CD8-positive, alpha-beta memory T cell (primary cell): Measurements from ENCODE around the gene IQSEC1. TPM values are rescaled to one million over a fixed set of nuclear protein-coding genes. Genes with fewer than 3 reads are reported as not detected.

Source experiments
- CTCF ChIA-PET: fragments of 350-600 bp; sonication (Branson Sonifier 250); formaldehyde crosslinking; loops from one replicate; lab custom pipeline; 2021; ENCODE audit warnings: antibody characterized with exemption; lab: Charles Lee
- POLR2A ChIA-PET: fragments of 350-600 bp; sonication (Branson Sonifier 250); formaldehyde crosslinking; loops from one replicate; lab custom pipeline; 2021; ENCODE audit warnings: antibody characterized with exemption; lab: Charles Lee
- DNase-seq, 5 donors: peaks; one replicate each; pipeline versions ENCODE4 v3.0.0 to v3.0.0-alpha.2; 2020 to 2022; ENCODE audit warnings: mixed read lengths in 1 of 5
- H3K27ac ChIP-seq: one replicate; pipeline ENCODE4 v1.7.0; 2013; ENCODE audit warnings: low read depth, mild to moderate bottlenecking, low read length, moderate library complexity
- H3K27me3 ChIP-seq: 2 replicates; pipeline ENCODE4 v1.7.0; 2013; ENCODE audit warnings: low read length, mild to moderate bottlenecking; ENCODE audit not compliant: insufficient read depth, poor library complexity, severe bottlenecking
- H3K36me3 ChIP-seq: 2 replicates; pipeline ENCODE4 v1.7.0; 2013; ENCODE audit warnings: mild to moderate bottlenecking, low read length, moderate library complexity; ENCODE audit not compliant: insufficient read depth
- H3K4me1 ChIP-seq: 2 replicates; pipeline ENCODE4 v1.7.0; 2013; ENCODE audit warnings: mild to moderate bottlenecking, low read length, moderate library complexity; ENCODE audit not compliant: insufficient read depth
- H3K4me3 ChIP-seq: 2 replicates; pipeline ENCODE4 v1.7.0; 2013; ENCODE audit warnings: mild to moderate bottlenecking, low read length
- H3K9me3 ChIP-seq: 2 replicates; pipeline ENCODE4 v1.7.0; 2013; ENCODE audit warnings: mild to moderate bottlenecking, low read length
- H3K27ac Mint-ChIP-seq, 8 donors: one replicate each; pipeline ENCODE4 v1.8.0; 2020 to 2021; ENCODE audit warnings: mixed read lengths in 8 of 8, mild to moderate bottlenecking in 6 of 8, inconsistent platforms in 3 of 8, moderate library complexity in 3 of 8
- H3K27me3 Mint-ChIP-seq, 2 donors: one replicate each; pipeline ENCODE4 v1.8.0; 2020 to 2021; ENCODE audit warnings: mixed read lengths in 2 of 2, mild to moderate bottlenecking in 1 of 2, moderate library complexity in 1 of 2
- H3K36me3 Mint-ChIP-seq, 3 donors: one replicate each; pipeline ENCODE4 v1.8.0; 2020 to 2021; ENCODE audit warnings: mixed read lengths in 3 of 3, inconsistent platforms in 1 of 3, mild to moderate bottlenecking in 1 of 3
- H3K4me1 Mint-ChIP-seq, 3 donors: one replicate each; pipeline ENCODE4 v1.8.0; 2020 to 2021; ENCODE audit warnings: mixed read lengths in 3 of 3, inconsistent platforms in 1 of 3, mild to moderate bottlenecking in 1 of 3
- H3K4me3 Mint-ChIP-seq, 7 donors: one replicate each; pipeline ENCODE4 v1.8.0; 2020 to 2021; ENCODE audit warnings: mixed read lengths in 7 of 7, mild to moderate bottlenecking in 6 of 7, moderate library complexity in 4 of 7, inconsistent platforms in 2 of 7
- H3K9me3 Mint-ChIP-seq, 5 donors: one replicate each; pipeline ENCODE4 v1.8.0; 2020 to 2022; ENCODE audit warnings: mixed read lengths in 5 of 5, mild to moderate bottlenecking in 3 of 5, moderate library complexity in 2 of 5, inconsistent platforms in 1 of 5
- polyA plus RNA-seq: library from polyadenylated mRNA; unstranded; fragments of 300-500 nt; fragmentation: Illumina TruSeq; gene quantifications from one replicate; pipeline ENCODE4 v1.2.3, GENCODE V29; 2021
- total RNA-seq, 2 experiments: library from RNA; stranded (reverse); gene quantifications; one replicate each; pipeline ENCODE4 v1.2.3, GENCODE V29; 2021

IQSEC1 gene
- total and polyA plus RNA-seq, 3 experiments from 2014 or later: 18.5 to 33.7 (median 19.8) TPM

GRCh38 chr3:13030684-13031083, 42.5 kb downstream of the IQSEC1 start:
- no peak for DNase-seq
- Mint-ChIP-seq H3K36me3 (peaks cover 0 to 1% (median 0%) of the 10 kb centered on the region in 3 donors), H3K4me1 (peaks cover 0 to 3% (median 0%) of the 10 kb centered on the region in 3 donors), H3K9me3 (no peaks in the 10 kb centered on the region), H3K27me3 (no peaks in the 10 kb centered on the region), H3K27ac (no peak overlapping the region), H3K4me3 (no peak overlapping the region)
- CTCF ChIA-PET: interaction anchor here (1.0 kb wide), 1 partner anchor 16 kb away, joined by 3 read pairs; no protein-coding TSS in a partner anchor
- Histone ChIP-seq H3K9me3 (no peaks in the 10 kb centered on the region), H3K36me3 (no peaks in the 10 kb centered on the region), H3K27me3 (no peaks in the 10 kb centered on the region), H3K27ac (no peak overlapping the region), H3K4me3 (no peak overlapping the region), H3K4me1 (no peaks in the 10 kb centered on the region)
- POLR2A ChIA-PET: no interaction called here

- peaks cover 0 to 3% (median 0%) of the 10 kb centered on the region in 3 donors for H3K36me3 Mint-ChIP-seq
- H3K4me3 ChIP-seq: no peak overlapping the region
- ChIA-PET POLR2A (no interaction called here), CTCF (interaction anchor here (1.4 kb wide), 1 partner anchor 425 kb away, joined by 3 read pairs; no protein-coding TSS in a partner anchor)
- no peaks in the 10 kb centered on the region for H3K4me1 ChIP-seq
- no peak overlapping the region for H3K27ac ChIP-seq
- no peaks in the 10 kb centered on the region for H3K9me3 ChIP-seq
- no peak for DNase-seq
- H3K9me3 Mint-ChIP-seq: no peaks in the 10 kb centered on the region
- no peaks in the 10 kb centered on the region for H3K36me3 ChIP-seq
- H3K27me3 ChIP-seq: no peaks in the 10 kb centered on the region
- H3K27me3 Mint-ChIP-seq: no peaks in the 10 kb centered on the region
- H3K4me1 Mint-ChIP-seq: peaks cover 0 to 8% (median 0%) of the 10 kb centered on the region in 3 donors
- H3K4me3 Mint-ChIP-seq: no peak overlapping the region
- H3K27ac Mint-ChIP-seq: peak overlapping the region in 1 of 8 donors; percentile 43
These were observed 45.0 kb downstream of the IQSEC1 start for GRCh38 chr3:13028010-13028821.

- Mint-ChIP-seq H3K9me3 (no peaks in the 10 kb centered on the region), H3K4me1 (peaks cover 0 to 8% (median 0%) of the 10 kb centered on the region in 3 donors), H3K36me3 (peaks cover 0 to 1% (median 0%) of the 10 kb centered on the region in 3 donors), H3K4me3 (no peak overlapping the region), H3K27me3 (no peaks in the 10 kb centered on the region), H3K27ac (peak overlapping the region in 1 of 8 donors; percentile 85)
- H3K4me1 ChIP-seq: no peaks in the 10 kb centered on the region
- POLR2A ChIA-PET: no interaction called here
- no peak overlapping the region for H3K4me3 ChIP-seq
- H3K36me3 ChIP-seq: no peaks in the 10 kb centered on the region
- H3K9me3 ChIP-seq: no peaks in the 10 kb centered on the region
- H3K27ac ChIP-seq: no peak overlapping the region
- CTCF ChIA-PET: interaction anchor here (1.3 to 1.4 kb wide), 2 partner anchors 15 to 426 kb away, joined by 3 to 4 read pairs; no protein-coding TSS in a partner anchor
- H3K27me3 ChIP-seq: no peaks in the 10 kb centered on the region
- no peak for DNase-seq
These were observed 46.1 kb downstream of the IQSEC1 start for GRCh38 chr3:13027154-13027553.

GRCh38 chr3:13026534-13026933, 46.7 kb downstream of the IQSEC1 start:
- no peak overlapping the region for H3K4me3 ChIP-seq
- H3K9me3 ChIP-seq: no peaks in the 10 kb centered on the region
- Mint-ChIP-seq H3K27me3 (no peaks in the 10 kb centered on the region), H3K27ac (peak overlapping the region in 3 of 8 donors; percentile 42 to 67 (median 61)), H3K36me3 (peaks cover 0 to 1% (median 0%) of the 10 kb centered on the region in 3 donors), H3K9me3 (no peaks in the 10 kb centered on the region), H3K4me1 (peaks cover 0 to 5% (median 0%) of the 10 kb centered on the region in 3 donors), H3K4me3 (no peak overlapping the region)
- POLR2A ChIA-PET: no interaction called here
- H3K36me3 ChIP-seq: no peaks in the 10 kb centered on the region
- no peak for DNase-seq
- H3K27ac ChIP-seq: no peak overlapping the region
- H3K27me3 ChIP-seq: no peaks in the 10 kb centered on the region
- CTCF ChIA-PET: interaction anchor here (1.3 kb wide), 1 partner anchor 14 kb away, joined by 4 read pairs; no protein-coding TSS in a partner anchor
- H3K4me1 ChIP-seq: no peaks in the 10 kb centered on the region

- no peak overlapping the region for H3K27ac ChIP-seq
- H3K9me3 ChIP-seq: no peaks in the 10 kb centered on the region
- Mint-ChIP-seq H3K36me3 (peaks cover 0 to 1% (median 0%) of the 10 kb centered on the region in 3 donors), H3K4me3 (no peak overlapping the region), H3K27ac (peak overlapping the region in 4 of 8 donors; percentile 42 to 92 (median 64)), H3K27me3 (no peaks in the 10 kb centered on the region), H3K4me1 (peaks cover 0 to 4% (median 0%) of the 10 kb centered on the region in 3 donors), H3K9me3 (no peaks in the 10 kb centered on the region)
- no peaks in the 10 kb centered on the region for H3K27me3 ChIP-seq
- H3K36me3 ChIP-seq: no peaks in the 10 kb centered on the region
- no peak overlapping the region for H3K4me3 ChIP-seq
- DNase-seq: no peak
- no peaks in the 10 kb centered on the region for H3K4me1 ChIP-seq
- CTCF ChIA-PET: interaction anchor here (1.3 kb wide), 1 partner anchor 13 kb away, joined by 4 read pairs; no protein-coding TSS in a partner anchor
- POLR2A ChIA-PET: no interaction called here
These were observed 47.3 kb downstream of the IQSEC1 start for GRCh38 chr3:13025778-13026518.

GRCh38 chr3:13025090-13025489, 48.1 kb downstream of the IQSEC1 start:
- Histone ChIP-seq H3K4me3 (no peak overlapping the region), H3K27me3 (no peaks in the 10 kb centered on the region), H3K27ac (no peak overlapping the region), H3K9me3 (no peaks in the 10 kb centered on the region), H3K4me1 (no peaks in the 10 kb centered on the region), H3K36me3 (no peaks in the 10 kb centered on the region)
- CTCF ChIA-PET: no interaction called here
- H3K4me1 Mint-ChIP-seq: peaks cover 0 to 8% (median 5%) of the 10 kb centered on the region in 3 donors
- peak overlapping the region in 2 of 8 donors; percentile 64 to 65 for H3K27ac Mint-ChIP-seq
- H3K4me3 Mint-ChIP-seq: no peak overlapping the region
- H3K36me3 Mint-ChIP-seq: peaks cover 0 to 1% (median 0%) of the 10 kb centered on the region in 3 donors
- POLR2A ChIA-PET: no interaction called here
- H3K9me3 Mint-ChIP-seq: no peaks in the 10 kb centered on the region
- H3K27me3 Mint-ChIP-seq: no peaks in the 10 kb centered on the region
- no peak for DNase-seq

GRCh38 chr3:13024765-13025065, 48.5 kb downstream of the IQSEC1 start:
- Mint-ChIP-seq H3K27ac (peak overlapping the region in 1 of 8 donors; percentile 64), H3K27me3 (no peaks in the 10 kb centered on the region), H3K36me3 (peaks cover 0 to 1% (median 0%) of the 10 kb centered on the region in 3 donors), H3K4me1 (peaks cover 0 to 8% (median 5%) of the 10 kb centered on the region in 3 donors), H3K4me3 (no peak overlapping the region), H3K9me3 (no peaks in the 10 kb centered on the region)
- Histone ChIP-seq H3K9me3 (no peaks in the 10 kb centered on the region), H3K4me1 (no peaks in the 10 kb centered on the region), H3K36me3 (no peaks in the 10 kb centered on the region), H3K4me3 (no peak overlapping the region), H3K27ac (no peak overlapping the region), H3K27me3 (no peaks in the 10 kb centered on the region)
- CTCF ChIA-PET: no interaction called here
- POLR2A ChIA-PET: no interaction called here
- no peak for DNase-seq
